ENCODE data around the gene SLC9A1.

SLC9A1 gene

DNA sequence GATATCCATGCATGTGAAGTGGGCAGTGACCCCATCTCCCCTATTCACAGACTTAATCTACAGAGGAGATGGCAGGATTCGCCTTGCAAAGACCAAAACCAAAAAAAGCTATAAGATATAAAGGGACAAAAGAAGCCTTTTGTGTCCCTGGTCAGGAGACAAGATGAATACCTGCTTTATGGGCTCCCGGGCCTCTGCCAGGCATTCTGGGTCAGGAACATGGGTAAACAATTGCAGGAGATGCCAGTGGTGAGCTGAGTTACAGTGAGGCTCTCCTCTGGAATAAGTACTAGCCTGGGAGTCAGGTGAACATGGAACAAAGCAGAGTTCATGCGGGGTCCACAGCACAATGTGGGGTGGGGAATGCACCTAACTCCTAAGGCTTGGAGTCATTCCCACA lies 4.7 kb downstream of the SLC9A1 start:
- DNase-seq: no peak

DNA sequence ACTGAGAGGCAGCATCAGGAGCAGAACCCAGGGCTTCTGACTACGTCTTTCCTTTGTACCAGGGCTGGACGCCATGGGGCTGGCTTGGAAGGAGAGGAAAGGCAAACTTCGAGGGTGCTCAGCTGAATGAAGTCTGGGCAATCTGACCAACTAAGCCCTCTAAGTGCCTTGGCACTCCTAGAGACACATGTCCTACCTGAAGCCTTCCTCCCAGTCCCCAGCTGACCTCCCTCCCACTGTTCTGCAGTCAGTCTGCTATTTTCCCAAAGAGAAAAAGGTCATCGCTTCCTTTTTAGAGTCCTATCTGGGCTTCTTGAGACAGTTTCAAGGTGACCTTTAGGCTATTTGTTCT lies 5.2 kb downstream of the SLC9A1 start:
- DNase-seq: no peak

DNA sequence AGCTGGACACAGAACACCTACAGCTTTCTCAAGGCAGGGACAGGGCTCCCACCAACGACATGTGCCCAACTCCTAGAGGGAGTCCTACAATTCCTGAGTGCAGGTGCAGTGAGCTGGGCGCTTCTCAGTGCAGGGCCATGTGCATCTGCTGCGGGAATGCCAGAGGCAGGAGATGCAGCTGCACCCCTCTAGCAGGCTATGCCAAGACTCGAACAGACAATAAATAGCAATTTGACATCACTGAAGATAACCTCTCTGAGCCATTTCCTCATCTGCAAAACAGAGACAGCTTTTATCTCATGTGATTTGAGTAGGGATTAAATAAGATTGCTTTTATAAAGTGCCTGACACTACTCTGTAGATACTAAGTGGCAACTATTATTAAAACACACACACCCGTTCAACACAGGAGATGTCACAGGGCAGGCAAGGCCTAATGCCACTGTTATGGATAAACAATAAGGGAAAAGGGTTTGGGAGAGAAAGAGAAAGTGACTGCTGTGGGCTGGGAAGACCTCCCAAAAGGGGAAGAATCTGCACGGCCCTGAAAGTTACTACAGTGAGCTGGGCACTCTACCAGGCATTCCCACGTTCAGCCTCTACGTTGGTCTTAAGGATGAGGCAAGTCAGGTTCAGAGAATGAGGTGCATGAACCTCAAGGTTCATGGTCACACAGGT lies 5.7 kb downstream of the SLC9A1 start:
- DNase-seq: no peak

GRCh38 chr1:27148591-27148990 lies 6.3 kb downstream of the SLC9A1 start:
- no peak for DNase-seq

DNA sequence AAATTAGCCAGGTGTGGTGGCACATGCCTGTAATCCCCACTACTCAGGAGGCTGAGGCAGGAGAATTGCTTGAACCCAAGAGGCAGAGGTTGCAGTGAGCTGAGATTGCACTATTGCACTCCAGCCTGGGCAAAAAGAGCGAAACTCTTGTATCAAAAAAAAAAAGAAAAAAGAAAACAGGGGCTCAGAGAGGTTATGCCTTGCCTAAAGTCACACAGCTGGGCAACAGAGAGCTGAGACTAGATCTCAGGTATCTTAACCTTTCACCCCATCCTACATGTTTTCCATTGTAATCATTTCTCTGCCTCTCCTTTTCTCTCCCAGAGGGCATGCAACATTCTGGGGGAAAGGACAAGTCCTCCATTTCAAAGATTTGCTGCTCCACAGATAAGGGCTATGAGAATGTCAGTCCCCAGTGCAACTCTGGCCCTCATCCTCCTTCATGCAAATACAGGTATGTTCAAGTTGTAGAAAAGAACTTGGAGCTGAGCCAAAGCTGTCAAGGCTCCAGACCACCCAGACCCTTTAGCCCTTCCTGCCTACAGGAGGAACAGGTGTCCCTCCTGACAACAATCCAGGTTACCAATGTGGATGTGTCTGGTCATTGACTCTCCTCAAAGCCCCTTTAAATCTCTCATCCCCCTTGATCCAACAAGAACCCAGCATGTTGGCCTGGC lies 6.9 kb downstream of the SLC9A1 start:
- no peak for DNase-seq

DNA sequence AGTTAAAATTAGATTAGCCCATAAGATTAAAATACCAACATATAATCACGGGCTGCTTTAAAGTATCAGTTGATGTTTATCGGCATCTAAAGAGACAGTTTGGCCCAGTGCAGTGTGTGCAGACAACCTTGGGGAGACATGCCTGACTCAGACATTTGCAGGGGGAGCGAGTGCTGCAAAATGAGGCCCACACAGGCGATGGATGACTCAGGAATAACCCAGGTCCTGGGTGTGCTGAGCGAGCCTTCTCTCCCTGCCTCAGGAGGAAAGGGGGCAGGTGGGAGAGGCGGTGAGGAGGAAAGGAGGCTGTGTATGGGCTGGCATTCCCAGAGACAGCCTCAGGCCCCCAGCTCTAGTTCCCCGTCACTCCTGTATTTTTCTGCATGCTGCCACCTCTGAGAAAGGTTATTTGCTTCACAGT lies 9.0 kb downstream of the SLC9A1 start:
- no peak for DNase-seq

DNA sequence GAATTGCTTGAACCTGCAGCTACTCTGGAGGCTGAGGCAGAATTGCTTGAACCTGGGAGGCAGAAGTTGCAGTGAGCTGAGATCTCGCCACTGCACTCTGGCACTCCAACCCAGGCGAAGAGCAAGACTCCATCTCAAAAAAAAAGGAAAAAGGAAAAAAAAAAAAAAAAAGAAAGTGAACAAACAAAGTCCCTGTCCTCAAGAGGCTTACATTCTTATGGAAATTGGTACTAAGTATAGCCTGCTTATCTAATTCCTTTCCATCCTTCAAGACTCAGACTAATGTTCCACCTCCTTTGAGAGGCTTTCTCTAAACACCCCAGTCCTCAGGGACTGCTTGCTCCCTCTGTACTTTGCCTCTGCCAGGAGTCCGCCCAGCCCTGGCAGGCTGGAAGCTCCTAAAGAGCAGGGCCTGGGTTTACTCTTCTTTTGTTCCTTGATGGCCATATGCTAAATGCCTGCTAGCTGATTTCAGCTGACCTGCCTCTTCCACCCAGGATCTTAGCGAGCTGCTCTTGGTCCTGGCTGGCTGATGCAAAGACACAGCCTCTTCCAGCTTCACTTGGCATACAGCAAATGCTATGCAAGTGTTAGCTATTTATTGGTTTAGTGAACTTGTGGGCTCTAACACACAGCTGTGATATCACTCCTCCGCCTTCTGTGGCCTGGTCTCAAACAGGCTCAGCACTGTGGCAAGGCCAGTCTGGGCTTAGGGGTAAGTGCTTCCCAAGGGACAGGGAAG lies 9.8 kb downstream of the SLC9A1 start:
- no peak for DNase-seq

- no peak for DNase-seq
Observed at GRCh38 chr1:27144049-27144748, 10.7 kb downstream of the SLC9A1 start.

- DNase-seq: no peak
Observed at GRCh38 chr1:27143401-27143800, 11.5 kb downstream of the SLC9A1 start.

DNA sequence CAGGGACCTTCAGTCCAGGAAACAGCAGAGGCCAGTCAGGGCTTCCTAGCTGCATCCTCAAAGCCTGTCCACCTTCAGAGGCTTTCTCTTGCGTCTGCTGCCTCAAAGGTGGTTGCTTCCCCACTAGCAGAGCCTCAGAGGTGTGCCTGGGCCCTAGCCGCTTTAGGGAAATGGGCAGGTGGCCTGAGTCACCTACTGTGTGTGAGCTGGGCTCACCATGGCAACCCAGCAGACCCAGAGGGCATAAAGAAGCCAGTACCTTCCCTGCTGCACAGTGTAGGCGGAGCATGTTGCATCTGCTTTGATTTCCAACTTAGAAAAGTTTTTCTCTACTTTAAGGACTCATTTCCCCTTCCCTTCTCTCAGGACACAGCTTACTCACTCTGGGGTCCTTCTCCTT lies 12.5 kb downstream of the SLC9A1 start:
- no peak for DNase-seq

- DNase-seq: no peak
Observed at GRCh38 chr1:27141266-27142003, 13.5 kb downstream of the SLC9A1 start.

DNA sequence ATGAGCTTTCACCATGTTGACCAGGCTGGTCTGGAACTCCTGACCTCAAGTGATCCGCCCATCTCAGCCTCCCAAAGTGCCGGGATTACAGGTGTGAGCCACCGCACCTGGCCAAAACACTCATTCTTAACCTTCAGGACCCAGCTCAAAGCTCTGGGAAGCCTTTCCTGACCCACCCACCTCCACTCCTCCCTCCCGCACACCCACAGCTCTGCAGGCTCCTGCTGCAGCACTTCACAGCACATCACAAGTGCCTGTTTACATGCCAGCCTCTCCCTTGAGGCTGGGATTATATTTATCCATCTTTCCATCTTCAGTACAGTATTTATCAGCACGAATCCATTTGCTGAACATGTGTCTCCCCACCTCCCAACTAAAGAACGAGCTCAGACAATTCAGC lies 14.9 kb downstream of the SLC9A1 start:
- no peak for DNase-seq

DNA sequence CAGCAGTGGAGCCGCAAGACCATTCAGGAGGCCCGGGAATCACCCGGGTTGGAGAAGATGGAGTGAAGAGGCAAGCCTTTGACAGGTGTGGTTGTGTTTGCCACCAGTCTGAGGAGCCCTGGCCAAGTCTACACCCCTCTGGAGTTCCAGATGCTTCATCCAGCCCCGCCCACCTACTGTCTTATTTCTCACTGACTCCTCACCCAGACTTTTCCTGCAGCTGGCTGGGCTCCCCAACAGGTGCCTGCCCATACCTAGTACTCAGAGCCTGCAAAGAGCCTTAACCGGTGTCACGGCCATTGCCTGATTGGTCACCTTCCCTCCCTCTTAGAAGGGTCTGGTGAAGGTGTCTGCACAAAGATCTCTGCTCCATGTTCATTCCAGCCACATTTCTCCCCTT lies 16.0 kb downstream of the SLC9A1 start:
- no peak for DNase-seq

GRCh38 chr1:27138368-27138767 lies 16.6 kb downstream of the SLC9A1 start:
- no peak for DNase-seq

DNA sequence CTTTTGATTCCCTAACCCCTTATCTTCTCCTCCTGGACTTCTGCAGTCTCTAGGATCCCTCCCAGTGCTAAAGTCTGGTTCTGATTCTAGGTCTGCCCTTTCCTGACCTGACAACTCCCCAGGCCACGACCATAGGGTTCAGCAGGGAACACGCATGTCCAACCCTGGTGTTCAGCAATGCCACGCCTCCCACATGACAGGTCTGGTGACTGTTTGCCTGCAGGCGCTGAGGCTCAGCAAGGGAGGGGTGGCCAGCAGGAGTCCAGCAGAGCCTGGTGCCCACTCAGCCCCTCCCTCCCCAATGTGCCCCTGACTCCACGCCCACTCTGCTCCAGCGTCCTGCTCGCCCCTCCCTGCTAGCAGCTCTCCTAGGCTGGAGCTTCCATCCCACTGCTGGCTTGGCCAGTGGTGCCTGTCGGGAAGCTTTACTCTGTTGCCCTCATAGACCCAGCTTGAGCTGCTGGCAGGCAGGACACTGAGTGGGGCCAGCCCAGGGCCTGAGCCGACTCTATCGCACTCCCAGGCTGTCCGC lies 17.3 kb downstream of the SLC9A1 start:
- peak; percentile 62 for DNase-seq

- DNase-seq: peak; percentile 85
Observed at GRCh38 chr1:27136998-27137542, 17.9 kb downstream of the SLC9A1 start.

DNA sequence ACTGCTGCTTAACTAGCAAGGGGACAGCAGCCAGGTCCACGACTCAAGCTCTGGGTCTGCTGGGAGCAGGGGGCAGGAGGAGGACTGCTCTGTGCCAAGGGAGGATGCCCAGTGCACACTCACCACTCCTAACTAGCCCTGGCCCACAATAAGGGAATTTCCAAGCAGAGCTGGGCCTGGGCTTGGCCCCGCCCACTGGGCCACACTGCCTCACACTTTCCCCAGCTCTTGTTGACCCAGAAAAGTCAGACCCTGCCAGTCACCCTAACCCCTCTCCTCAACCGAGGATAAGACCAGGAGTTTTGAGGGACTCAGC lies 18.7 kb downstream of the SLC9A1 start:
- no peak for DNase-seq

DNA sequence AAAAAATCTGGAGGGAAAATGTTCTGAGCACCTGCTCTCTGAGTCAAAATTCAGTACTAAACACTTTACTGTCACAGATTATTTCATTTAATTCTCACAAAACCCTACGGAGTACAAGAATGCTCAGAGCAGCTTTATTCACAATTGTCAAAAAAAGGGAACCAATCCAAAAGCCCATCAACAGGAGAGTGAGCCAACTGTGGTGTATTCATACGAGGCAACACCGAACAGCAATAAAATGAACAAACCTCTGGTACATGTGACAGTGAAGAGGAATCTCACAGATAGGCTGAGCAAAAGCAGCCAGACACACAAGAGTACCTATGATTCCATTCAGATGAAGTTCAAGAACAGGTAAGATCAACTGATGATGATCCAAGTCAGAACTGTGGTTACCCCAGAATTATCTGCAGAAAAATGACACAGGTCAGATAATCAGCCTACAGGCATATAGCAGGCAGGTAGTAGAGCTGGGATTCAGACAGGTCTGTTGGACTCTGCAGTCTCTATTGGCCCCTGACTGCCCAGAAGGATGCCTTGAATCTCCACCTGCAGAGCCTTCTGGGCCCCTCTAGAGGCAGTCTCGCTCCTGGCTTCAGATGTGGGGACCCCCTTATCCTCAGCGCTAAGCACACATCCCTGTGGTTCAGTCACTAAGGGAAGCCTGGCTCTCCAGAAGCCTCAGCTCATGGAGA lies 19.2 kb downstream of the SLC9A1 start:
- no peak for DNase-seq

GRCh38 chr1:27133991-27134390 lies 20.9 kb downstream of the SLC9A1 start:
- no peak for DNase-seq

DNA sequence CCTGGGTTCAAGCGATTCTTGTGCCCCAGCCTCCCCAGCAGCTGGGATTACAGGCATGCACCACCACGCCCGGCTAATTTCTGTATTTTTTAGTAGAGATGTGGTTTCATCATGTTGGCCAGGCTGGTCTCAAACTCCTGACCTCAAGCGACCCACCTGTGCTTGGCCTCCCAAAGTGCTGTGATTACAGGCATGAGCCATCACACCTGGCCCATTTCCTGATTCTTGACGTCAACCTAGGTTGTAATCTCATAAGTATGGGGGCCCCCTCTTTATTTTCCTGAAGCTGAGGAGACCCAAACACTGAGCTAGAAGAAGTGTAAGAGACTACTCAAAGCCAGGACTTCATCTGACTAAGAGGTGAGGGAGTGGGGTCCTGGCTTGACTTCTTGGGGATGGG lies 21.8 kb downstream of the SLC9A1 start:
- no peak for DNase-seq

- DNase-seq: no peak
Observed at GRCh38 chr1:27132624-27133023, 22.3 kb downstream of the SLC9A1 start.

- DNase-seq: no peak
Observed at GRCh38 chr1:27132147-27132546, 22.8 kb downstream of the SLC9A1 start.
